ENCODE measurements around the gene HLCS. TPM values are rescaled to one million over a fixed set of nuclear protein-coding genes. Genes with fewer than 3 reads are reported as not detected.

The HLCS gene
- total RNA-seq, 1 donor from 2014 or later, result 12.3 TPM

GRCh38 chr21:36747041-36747814, 219.2 kb downstream of the HLCS start:
- DNase-seq (ENCODE audit: low read depth in 2 of 2), result peak; percentile 6 to 14

GRCh38 chr21:36745459-36745858, 221.0 kb downstream of the HLCS start:
- no peak for DNase-seq (ENCODE audit: low read depth in 2 of 2)

GRCh38 chr21:36744560-36745231, 221.8 kb downstream of the HLCS start:
- peak in 1 of 2 donors; percentile 56 for DNase-seq (ENCODE audit: low read depth in 2 of 2)

- no peak for DNase-seq (ENCODE audit: low read depth in 2 of 2)
These were observed 222.3 kb downstream of the HLCS start for GRCh38 chr21:36744190-36744559.

GRCh38 chr21:36743446-36743845, 223.0 kb downstream of the HLCS start:
- DNase-seq (ENCODE audit: low read depth in 2 of 2), result no peak

GRCh38 chr21:36743008-36743407, 223.5 kb downstream of the HLCS start:
- DNase-seq (ENCODE audit: low read depth in 2 of 2), result no peak

GRCh38 chr21:36741506-36741905, 225.0 kb downstream of the HLCS start:
- no peak for DNase-seq (ENCODE audit: low read depth in 2 of 2)

- DNase-seq (ENCODE audit: low read depth in 2 of 2), result no peak
These were observed 227.9 kb downstream of the HLCS start for GRCh38 chr21:36738489-36739126.

GRCh38 chr21:36735724-36736320, 230.6 kb downstream of the HLCS start:
- DNase-seq (ENCODE audit: low read depth in 2 of 2), result no peak

GRCh38 chr21:36735201-36735515, 231.3 kb downstream of the HLCS start:
- DNase-seq (ENCODE audit: low read depth in 2 of 2), result no peak

GRCh38 chr21:36734367-36735200, 231.9 kb downstream of the HLCS start:
- DNase-seq (ENCODE audit: low read depth in 2 of 2), result no peak

GRCh38 chr21:36733857-36734256, 232.6 kb downstream of the HLCS start:
- no peak for DNase-seq (ENCODE audit: low read depth in 2 of 2)

- no peak for DNase-seq (ENCODE audit: low read depth in 2 of 2)
These were observed 233.7 kb downstream of the HLCS start for GRCh38 chr21:36732761-36733160.

GRCh38 chr21:36732217-36732616, 234.3 kb downstream of the HLCS start:
- no peak for DNase-seq (ENCODE audit: low read depth in 2 of 2)

- DNase-seq (ENCODE audit: low read depth in 2 of 2), result no peak
These were observed 235.9 kb downstream of the HLCS start for GRCh38 chr21:36730291-36731281.

- no peak for DNase-seq (ENCODE audit: low read depth in 2 of 2)
These were observed 237.0 kb downstream of the HLCS start for GRCh38 chr21:36729310-36729970.

GRCh38 chr21:36728371-36729111, 237.9 kb downstream of the HLCS start:
- DNase-seq (ENCODE audit: low read depth in 2 of 2), result no peak

GRCh38 chr21:36727866-36728265, 238.6 kb downstream of the HLCS start:
- no peak for DNase-seq (ENCODE audit: low read depth in 2 of 2)

- no peak for DNase-seq (ENCODE audit: low read depth in 2 of 2)
These were observed 240.6 kb downstream of the HLCS start for GRCh38 chr21:36725793-36726386.
